GM19099 (cell line): ENCODE data around the gene TMTC4.

Experiments
- POLR2A ChIP-seq: IDR thresholded peaks from 3 replicates; pipeline ENCODE4 v1.6.1; 2011; ENCODE audit warnings: low read depth; ENCODE audit not compliant: insufficient read length; ENCODE audit errors: extremely low read depth

Gene TMTC4

DNA sequence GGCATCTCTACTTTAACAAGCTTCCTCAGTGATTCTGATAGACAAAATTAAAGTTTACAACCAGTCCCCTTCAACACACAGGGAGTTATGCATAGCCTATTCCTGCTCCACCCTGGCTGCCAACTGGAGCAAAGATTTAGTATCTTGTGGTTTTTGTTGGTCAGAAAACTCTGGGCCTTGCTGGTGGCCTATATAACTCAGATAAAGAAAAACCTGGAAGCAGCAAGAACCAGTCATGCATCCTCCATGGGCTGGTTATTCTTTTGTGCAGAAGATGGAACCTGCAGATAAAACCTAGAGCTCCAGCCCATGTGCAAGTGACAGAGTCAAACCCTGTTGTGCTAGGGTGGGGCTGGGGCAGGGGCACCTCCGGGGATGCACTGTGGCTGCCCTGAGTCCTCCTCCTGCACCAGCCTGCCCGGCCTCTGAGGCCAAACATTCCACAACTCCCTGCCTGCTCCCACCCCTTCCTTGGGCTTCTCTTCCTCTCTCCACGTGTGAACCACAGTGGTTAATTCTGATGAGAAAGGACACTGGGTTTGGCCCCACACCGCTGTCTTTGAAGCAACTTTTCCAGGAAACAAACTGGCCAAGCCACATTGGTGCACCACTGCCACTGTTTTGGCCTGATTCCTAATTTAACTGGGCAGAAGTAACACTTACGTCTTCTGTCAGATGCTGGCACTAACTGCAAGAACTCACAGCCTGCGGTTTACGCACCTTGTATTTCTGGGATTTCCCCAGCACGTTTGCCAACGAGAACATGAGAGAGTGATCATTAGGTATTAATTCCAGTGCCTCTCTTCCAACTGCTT lies 62.7 kb downstream of the TMTC4 start:
- no peak for TF ChIP-seq POLR2A

DNA sequence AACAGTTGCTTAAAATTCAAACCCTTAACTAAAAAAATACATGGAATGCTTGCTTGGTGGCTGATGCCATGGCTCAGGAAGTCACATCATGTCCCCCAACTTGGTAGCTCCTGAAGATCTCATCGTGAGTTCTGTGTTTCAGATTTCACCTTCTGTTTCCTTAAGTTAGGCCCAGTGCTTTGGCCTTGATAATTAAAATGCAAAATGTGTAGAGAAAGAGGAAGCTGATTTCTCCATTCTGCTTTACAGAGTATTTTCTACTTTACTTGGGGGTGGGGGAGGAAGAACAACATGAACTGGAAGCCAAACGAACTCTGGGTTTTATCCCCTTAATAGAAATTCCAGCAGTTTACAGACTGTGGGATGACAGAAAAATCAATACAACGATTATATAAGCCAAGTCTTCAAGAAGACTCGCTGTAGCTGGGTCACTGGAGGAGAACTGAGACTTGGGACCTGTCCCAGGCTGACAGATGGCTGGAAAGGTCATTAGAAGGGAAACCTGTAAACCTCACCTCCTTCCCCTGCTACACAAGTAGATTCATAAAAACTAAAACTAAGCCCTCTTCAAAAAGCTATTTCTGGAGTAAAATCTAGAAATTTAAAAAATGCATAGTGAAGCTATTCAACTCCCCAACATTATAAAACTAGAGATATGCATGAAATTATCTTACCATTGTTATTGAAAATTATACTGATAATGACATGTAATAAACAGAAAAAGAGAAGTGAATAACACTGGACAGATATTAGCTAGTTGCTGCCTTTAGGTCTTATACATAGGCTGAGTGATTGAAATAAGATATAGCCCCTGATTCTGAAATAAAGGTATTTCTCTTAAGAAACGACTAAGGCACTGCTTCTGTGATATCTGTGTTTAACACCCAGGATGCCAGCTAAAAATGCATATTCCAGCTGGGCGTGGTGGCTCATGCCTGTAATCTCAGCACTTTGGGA lies 63.9 kb downstream of the TMTC4 start:
- no peak for TF ChIP-seq POLR2A

DNA sequence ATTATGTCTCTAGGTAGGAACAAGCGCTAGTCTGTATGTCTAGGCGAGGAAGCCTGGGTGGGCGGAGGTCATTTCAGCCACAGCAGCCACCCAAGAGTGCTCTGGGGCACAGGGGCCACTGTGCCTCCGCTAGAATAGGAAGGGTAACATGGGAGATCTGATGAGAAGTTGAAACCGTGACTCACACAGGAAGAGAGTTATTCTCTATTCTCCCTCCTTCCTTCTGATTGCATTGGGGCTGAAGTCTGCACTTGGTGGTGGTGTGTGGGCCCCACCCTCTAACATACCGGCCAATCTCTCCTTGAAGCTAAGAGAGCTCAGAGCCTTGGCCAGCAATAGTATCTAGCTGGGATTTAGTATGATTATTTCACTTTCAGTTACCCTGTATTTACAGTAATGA lies 65.7 kb downstream of the TMTC4 start:
- TF ChIP-seq POLR2A = no peak

DNA sequence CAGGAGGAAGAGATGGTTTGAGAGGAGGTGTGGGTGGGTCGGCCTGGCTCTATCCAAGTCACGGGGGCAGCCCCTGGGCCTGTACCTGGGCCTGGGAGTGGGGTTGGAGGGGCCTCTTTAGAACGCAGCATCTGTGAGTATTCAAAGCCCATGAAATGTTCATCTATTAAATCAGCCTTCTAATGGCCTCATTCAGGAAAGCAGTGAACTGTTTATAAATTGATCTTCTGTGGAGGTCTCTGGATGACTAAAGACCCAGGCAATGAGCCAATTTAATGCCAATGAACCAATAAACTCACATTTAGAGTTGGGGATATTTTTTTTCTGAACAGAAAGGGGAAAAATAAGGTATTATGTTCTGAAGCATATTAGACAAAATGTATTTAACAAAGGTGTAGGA lies 66.1 kb downstream of the TMTC4 start:
- TF ChIP-seq POLR2A = no peak

DNA sequence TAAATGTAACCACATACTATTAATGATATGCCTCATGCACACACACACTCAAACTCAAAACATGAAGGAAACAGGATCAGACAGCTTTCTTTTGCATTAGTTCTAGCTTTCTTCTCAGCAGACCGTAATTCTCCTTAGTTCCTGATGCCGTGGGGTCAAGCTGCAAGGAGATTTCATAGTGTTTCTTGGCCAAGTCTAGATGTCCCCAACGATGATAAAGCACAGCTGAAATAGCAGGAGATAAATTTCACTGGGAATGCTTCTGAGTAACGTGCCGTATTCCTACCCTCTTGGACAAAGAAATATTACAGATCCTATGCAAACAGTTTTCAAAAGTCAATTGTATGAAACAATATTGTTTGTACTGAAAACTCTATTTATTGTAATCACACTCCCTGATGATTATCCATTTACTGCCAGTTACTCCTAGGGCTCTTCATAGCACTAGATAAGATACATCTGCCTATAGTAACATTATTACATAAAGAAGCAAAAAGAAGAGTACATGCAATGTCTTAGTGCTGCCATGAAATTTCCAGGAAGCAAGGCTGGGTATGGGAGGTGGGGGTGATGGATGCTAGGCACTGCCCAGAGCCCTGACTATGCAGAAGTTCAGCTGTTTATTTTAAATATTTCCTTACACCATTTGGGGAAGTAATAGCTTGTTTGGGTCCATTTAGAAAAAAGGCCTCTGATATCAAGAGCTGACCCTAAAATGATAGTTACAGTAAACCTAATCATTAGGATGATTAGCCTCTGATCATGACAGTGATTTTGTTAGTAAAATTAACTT lies 69.5 kb downstream of the TMTC4 start:
- TF ChIP-seq POLR2A = no peak

DNA sequence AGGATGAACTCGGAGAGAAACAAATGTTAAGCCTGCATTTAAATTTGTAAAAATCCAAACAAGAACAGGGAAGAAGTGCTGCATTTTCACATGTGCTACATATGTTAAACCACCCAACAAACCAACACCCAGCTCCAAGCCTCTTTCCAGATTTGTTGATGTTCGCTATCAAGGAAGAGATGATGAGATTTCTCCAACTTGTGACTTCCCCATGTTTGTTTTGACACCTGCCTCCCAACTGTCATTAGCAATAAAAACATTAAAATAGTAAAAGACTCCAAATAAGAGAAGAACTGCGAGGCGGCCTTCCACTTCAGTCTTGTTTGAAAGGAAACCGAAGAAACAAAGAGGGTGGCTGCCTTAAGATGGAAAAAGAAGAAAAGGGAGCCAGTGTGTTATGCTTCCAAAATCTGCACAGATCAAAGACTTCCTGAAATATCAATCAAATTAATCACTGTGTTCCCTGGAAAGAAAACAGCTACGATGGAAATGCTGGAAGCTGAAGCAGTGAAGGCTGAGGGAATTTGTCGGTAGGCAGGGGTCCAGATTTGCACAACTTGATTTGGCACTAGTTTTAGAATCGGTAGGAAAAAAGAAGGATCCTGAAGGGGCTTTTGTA lies 72.0 kb downstream of the TMTC4 start:
- TF ChIP-seq POLR2A = no peak

DNA sequence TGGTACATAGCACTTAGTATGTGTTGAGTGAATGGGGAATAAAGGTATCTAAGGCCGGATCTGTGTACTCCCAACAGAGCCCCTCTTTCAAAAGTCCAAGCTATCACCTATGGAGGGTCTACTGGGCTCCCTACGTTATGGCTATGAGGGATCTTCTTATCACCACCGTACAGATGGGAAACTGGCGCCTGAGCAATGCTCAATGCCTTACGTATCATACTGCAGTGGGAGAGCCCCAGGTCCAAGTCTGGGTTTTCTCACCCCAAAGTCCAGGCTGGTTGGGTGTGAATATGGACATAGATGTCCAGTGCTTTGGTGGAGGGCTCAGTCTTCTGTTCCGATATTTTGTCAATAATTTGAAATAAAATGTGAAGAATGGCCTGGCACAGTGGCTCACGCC lies 72.9 kb downstream of the TMTC4 start:
- TF ChIP-seq POLR2A = no peak

DNA sequence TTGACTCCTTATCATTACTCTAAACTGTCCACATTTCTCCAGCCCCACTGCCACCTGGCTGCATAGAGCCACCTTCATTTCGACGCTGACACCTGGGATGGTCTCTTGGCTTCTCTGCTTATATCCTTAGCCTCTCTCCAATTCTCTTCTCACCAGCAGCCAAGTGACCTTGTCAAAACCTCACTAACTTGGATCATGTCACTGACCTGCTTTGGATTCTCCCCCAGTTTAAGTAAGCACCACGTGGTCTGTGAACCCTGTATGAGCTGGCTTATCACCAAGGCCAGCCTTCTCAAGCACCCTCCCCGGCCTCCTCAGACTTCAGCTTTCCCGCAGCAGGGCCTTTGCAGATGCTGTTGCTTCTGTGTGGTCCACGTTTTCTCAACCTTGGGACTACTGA lies 73.7 kb downstream of the TMTC4 start:
- TF ChIP-seq POLR2A = no peak

DNA sequence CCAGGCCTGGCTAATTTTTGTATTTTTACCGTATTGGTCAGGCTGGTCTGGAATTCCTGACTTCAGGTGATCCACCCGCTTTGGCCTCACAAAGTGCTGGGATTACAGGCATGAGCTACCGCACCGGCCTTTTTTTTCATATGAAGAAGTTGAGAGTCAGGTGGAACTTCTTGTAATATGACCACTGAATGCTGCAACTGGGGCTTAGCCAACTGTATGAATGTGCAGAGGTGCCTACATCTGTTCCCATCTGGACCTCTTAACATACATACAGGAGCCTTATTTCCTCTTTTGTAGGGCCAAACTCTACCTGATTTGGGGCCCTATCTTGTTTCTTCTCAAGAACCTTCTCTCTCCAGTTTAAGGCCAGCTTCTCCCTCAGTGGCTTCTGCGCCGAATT lies 74.1 kb downstream of the TMTC4 start:
- TF ChIP-seq POLR2A = no peak

DNA sequence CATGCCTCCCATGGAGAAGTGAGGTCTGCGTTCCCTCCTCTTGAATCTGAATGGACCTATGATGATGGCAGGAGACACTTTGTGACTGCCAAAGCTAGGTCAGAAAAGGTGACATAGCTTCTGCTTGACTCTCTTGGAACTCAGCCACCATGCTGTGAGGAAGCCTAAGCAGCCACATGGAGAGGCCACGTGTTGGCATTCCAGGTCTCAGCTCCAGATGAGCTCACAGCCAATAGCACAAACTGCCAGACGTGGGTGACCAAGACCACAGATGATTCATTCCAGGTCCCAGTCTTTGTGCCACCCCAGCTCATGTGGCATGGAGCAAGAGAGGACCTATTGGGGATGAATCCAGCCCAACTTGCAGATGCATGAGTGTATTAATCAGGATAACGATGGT lies 77.3 kb downstream of the TMTC4 start:
- TF ChIP-seq POLR2A = no peak

DNA sequence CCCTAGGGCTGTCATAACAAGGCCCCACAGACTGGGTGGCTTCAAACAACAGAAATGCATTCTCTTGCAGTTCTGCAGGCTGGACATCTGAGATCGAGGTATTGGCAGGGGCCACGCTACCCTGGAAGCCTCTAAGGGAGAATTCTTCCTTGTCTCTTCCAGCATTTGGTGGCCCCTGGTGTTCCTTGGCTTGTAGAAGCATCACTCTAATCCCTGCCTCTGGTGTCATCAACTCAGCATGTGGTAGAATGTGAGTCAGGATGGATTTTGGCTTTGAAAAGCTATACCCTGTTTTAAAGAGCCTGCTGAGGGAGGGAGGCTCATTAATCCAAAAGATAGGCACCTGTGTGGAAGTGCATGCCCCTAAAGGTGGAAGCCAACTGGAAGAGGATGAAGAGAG lies 78.1 kb downstream of the TMTC4 start:
- no peak for TF ChIP-seq POLR2A

DNA sequence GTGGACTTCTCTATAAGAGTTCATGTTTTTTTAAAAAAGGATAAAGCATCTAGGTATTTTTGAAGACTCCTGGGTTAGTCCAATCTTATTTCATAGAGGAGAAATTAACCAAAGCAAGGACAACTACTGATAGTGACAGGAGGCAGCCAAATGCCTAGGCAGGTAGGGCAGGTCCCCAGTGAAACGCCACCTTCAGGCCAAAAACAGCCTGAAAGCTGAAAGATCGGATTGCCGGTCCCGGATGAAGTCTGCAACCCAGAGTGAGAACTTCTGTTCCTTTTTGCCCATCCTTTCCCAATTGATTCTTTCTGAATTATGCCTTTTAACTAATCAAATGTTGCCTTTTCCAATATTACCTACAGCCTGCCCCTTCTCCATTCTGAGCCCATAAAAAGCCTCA lies 79.9 kb downstream of the TMTC4 start:
- no peak for TF ChIP-seq POLR2A

DNA sequence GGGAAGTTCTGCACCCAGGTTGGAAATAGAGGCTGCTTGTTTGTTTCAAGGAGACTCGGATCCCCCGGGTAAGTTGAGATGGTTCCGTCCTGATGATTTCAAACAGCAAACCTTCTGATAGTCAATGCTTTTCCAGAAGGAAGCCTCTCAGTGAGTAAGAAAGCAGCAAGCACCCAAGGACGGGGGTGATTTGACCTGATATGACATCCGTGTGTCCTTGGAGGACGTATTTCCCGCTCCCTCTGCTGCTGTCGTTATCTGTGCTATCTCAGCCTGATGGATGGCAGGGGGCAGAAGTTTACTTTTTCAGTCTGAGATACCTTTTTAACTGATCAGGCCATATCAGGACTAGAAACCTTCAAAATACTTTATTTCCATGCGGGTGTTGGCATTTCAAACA lies 80.3 kb downstream of the TMTC4 start:
- TF ChIP-seq POLR2A = no peak

DNA sequence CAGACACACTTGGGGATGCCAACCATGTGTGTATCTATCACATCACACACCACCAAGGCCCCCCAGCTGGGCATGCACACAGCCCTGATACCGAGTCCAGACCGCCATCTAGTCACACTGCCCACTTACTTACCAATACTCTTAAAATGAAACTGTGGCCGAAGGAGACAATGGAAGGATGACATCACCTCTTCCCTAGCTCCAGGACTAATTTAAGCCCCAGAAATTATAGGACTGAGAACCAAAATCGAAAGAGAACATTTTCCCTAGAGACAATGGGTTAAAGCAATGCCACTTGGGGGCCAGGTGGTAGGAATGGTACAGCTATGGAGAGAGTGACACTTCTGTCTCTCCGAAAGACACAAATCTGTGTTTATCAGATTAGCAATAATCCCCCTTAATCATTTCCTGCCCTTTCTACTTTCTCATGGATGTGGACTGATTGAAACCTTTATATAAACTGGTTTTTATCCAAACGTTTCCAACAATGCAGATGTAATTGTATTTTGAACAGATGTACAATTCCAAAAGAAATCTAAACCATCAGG lies 85.3 kb downstream of the TMTC4 start:
- no peak for TF ChIP-seq POLR2A
